Activated T-cell treated with anti-CD3 and anti-CD28 coated beads, Interleukin-2, amount 50 U/mL, for 48 hours (primary cell): ENCODE results near the gene FAAH2.
"Not testable (repeated sequence)": the region's sequence is repeated elsewhere in the genome, so short reads cannot be mapped to it uniquely, and the experiment has no call there.

ENCODE experiments used
- DNase-seq, 2 experiments: peaks; one replicate each; pipeline ENCODE4 v3.0.0-alpha.2; 2020

FAAH2 gene

GRCh38 chrX:57394162-57394561, 107.7 kb downstream of the FAAH2 start:
- DNase-seq = not testable (repeated sequence)

DNA sequence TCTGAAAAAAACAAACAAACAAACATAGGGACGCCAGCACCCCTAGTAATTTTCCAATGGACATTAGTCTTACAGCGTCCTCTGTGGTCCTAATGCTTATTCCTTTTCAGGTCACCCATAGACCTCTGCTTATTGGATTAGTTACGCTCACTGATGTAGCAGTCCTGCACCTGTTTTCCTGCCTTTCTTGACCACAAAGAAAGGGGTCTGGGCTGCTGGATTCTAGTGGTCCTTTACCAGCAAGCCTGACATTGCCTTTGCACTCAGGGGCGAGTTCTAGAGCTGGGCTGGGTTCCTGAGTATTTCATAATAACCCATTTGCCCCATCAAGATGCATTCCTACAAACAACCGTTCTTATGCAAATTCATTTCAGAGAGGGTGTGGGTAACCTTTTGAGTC, 116.7 kb downstream of the FAAH2 start:
- not testable (repeated sequence) for DNase-seq

GRCh38 chrX:57406149-57406548, 119.6 kb downstream of the FAAH2 start:
- no peak for DNase-seq

- no peak for DNase-seq
Observed at GRCh38 chrX:57417827-57418226, 131.3 kb downstream of the FAAH2 start.

DNA sequence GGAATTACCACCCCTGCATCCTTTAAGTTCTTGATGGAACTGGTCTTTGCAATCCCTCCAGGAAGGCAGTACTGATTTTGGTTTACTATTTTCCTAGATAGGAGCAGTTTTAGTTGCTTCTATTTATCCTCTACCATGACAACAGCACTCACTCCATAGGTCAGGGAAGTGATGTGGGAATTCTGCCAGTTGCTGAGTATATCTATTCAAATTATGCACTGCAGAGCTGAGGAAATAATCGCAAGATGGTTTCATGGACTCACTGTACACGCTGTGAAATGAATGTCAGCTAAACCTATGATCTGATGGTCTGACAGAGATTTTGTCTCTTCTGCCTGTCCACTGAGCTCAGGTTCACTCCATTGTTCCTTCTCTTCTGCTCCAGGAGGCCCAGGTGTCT, 135.8 kb downstream of the FAAH2 start:
- DNase-seq = no peak

DNA sequence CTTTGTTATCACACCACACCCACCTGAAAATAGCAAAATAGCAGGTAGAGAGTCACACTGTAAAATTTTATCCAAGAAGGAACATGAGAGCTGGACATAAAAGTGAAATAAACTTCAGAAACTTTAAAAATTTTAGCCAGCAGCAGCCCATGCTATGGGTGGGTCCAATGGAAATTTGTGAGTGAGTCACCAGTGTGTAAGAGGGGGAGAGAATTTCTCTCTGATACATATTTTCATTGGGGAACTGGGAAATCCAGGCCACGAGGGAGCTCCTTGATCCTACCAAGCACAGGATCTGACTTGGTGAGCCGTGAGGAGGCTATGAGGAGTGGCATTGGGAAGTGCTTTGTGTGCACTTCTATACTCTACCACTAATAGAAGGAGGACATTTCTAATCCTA, 136.3 kb downstream of the FAAH2 start:
- DNase-seq = no peak

DNA sequence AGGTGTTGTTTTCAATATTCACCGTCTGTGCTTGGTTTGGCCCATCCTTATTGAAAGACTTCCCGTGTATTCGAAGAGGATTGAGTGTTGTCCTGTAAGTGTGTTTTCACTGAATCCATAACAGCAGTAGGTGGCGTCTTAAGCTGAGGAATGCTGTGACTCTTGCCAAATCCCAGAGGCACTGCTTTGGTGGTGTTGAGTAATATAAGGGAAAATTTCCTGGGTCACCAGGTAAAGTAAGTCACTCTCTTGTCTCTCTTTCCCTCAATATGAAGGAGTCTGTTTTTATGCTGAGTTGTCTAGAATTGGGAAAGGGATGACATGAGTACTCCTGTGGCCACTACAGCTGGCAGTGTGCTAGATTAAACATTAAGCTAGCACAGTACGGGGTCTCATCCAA, 158.6 kb downstream of the FAAH2 start:
- no peak for DNase-seq

- DNase-seq = no peak
Observed at GRCh38 chrX:57445832-57446231, 159.3 kb downstream of the FAAH2 start.

- DNase-seq = no peak
Observed at GRCh38 chrX:57447856-57448255, 161.3 kb downstream of the FAAH2 start.

GRCh38 chrX:57451426-57452020, 165.0 kb downstream of the FAAH2 start:
- no peak for DNase-seq

DNA sequence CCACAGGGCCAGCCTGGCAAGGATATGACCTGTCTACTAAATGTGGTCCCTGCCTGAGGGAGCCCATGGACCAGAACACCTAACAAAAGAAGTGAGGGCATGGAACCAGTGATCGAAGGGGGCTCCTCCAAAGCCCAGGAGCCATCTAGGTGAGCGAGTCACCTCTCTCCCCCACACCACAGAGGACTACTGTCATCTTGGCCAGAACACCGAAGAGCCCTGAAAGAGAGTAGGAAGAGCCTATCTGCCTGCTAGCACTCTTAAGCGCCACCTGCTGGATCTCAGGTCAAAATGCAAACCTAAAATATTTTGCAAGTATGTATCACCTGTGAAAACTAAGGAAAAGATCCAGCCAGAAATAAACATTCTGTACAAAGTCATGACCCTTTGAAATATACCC, 167.4 kb downstream of the FAAH2 start:
- peak; percentile 24 to 37 for DNase-seq

- no peak for DNase-seq
Observed at GRCh38 chrX:57481514-57481913, 195.0 kb downstream of the FAAH2 start.

DNA sequence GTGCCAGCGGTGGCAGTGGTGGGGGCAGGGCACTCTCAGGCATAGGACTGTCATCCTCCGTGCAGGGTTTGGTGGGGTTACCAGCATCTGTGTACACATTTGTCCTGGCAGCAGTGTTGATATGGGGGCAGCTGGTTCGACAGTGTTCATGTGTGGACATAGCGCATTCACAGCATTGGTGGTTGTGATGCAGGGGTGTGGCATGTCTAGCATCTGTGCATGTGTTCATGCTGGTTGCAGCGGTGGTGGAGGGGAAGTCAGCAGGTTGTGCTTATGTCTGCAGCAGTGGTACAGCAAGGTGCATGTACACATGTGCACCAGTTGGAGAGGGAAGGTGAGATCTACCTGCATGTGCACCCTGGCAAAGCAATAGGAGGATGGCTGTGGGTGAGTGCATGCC, 230.0 kb downstream of the FAAH2 start:
- DNase-seq = no peak

DNA sequence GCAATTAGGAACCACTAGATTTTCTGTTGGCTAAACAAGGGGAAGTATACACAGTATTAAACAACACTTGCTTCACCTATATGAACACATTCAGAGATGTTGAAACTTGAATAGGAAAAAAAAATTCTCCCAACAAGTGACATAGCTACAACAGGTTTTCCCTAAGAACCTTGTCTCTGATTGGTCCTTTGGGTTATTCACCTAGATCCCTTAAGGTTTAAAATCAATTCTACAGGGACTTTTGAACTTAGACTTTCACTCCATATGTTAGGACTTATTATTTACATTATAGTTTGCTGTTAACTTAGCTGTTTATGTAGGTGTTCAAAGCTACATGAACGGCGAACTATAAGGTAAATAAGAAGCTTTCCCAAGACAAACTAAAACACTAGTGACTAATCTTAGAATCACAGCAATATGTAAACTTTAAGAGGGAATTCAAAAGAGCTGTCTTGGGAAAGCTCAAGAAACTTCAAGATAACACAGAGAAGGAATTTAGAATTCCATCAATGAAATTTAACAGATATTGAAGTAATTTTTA, 233.1 kb downstream of the FAAH2 start:
- no peak for DNase-seq

DNA sequence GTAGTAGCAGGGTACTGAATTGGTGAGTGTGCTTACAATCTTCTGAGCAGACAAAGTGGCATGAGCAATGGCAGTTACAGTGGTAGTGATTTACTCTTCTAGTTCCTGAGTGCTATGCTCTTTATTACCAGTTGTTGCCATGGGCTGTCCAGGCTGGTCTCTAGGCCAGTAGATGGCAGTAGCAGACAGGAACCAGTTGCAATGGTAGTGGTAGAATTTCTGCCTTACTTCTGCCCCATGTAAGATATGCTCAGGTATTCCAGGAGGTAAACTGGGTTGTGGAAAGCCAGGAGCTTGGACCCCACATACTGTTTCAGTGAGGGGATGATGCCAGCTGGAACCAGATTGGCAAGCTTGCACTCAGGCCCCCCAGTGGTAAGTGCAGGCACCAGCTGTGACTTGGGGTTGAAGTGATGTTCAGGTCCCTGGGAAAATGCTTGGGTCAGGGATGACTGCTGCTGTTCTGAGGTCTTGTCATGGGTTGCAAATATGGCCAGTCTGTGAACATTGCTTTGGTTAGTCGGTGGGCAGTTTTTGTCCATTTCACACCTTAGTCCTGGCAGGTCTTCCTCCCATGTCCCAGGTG, 242.3 kb downstream of the FAAH2 start:
- DNase-seq = peak; percentile 26 to 38
